HEK293 (cell line): ENCODE data around the gene MS4A6A.

ENCODE experiments used
- CTCF ChIA-PET: fragments of 350-600 bp; formaldehyde crosslinking; extraction: SDS; loops from one replicate; lab custom pipeline; 2021; ENCODE audit warnings: antibody characterized with exemption; lab: Yijun Ruan, JAX
- POLR2A ChIA-PET: fragments of 300-600 bp; formaldehyde crosslinking; extraction: SDS; loops from one replicate; lab custom pipeline; 2020; ENCODE audit warnings: antibody characterized with exemption, inconsistent platforms; lab: Yijun Ruan, JAX
- H3K27ac ChIP-seq: fragments of 200-500 bp; sonication (Bioruptor generic); 2 replicates; pipeline ENCODE4 v1.5.1; 2014; ENCODE audit warnings: low read depth, low read length, control low read depth, inconsistent platforms; ENCODE audit errors: extremely low read depth
- H3K36me3 ChIP-seq, 2 experiments: fragments of 200-500 bp in 1 of 2; sonication (Bioruptor generic) in 1 of 2; 1 replicate in 1 of 2; 2 replicates in 1 of 2; pipeline ENCODE4 v1.5.1; 2014 to 2017; ENCODE audit warnings: inconsistent platforms in 2 of 2, low read length in 2 of 2; ENCODE audit not compliant: control insufficient read depth in 2 of 2, insufficient read depth in 1 of 2
- H3K4me1 ChIP-seq: fragments of 200-500 bp; sonication (Bioruptor generic); 2 replicates; pipeline ENCODE4 v1.5.1; 2014; ENCODE audit warnings: mild to moderate bottlenecking, low read length, inconsistent platforms; ENCODE audit not compliant: control insufficient read depth, insufficient read depth
- H3K4me3 ChIP-seq: 2 replicates; pipeline ENCODE4 v1.5.1; 2011; ENCODE audit warnings: low read depth, mild to moderate bottlenecking, control low read depth, low read length, moderate library complexity
- H3K9me3 ChIP-seq: fragments of 200-500 bp; sonication (Bioruptor generic); 2 replicates; pipeline ENCODE4 v1.5.1; 2014; ENCODE audit warnings: low read depth, low read length, inconsistent platforms; ENCODE audit not compliant: control insufficient read depth, insufficient read depth
- KLF7 ChIP-seq: fragments of 450-650 bp; formaldehyde crosslinking; IDR thresholded peaks from 2 replicates; pipeline ENCODE4 v1.5.1; 2016; ENCODE audit warnings: missing biosample characterization, missing genetic modification characterization, borderline replicate concordance
- OVOL3 ChIP-seq: fragments of 450-650 bp; formaldehyde crosslinking; IDR thresholded peaks from 2 replicates; pipeline ENCODE4 v1.5.1; 2016; ENCODE audit warnings: missing biosample characterization, missing genetic modification characterization
- PATZ1 ChIP-seq: fragments of 450-650 bp; formaldehyde crosslinking; IDR thresholded peaks from 2 replicates; pipeline ENCODE4 v1.5.1; 2016; ENCODE audit warnings: missing biosample characterization, missing genetic modification characterization
- PRDM4 ChIP-seq: fragments of 450-650 bp; formaldehyde crosslinking; IDR thresholded peaks from 2 replicates; pipeline ENCODE4 v1.5.1; 2017; ENCODE audit warnings: missing biosample characterization, missing genetic modification characterization
- PRDM6 ChIP-seq: fragments of 450-650 bp; formaldehyde crosslinking; IDR thresholded peaks from 2 replicates; pipeline ENCODE4 v1.5.1; 2017; ENCODE audit warnings: missing biosample characterization, missing genetic modification characterization
- SP2 ChIP-seq: fragments of 450-650 bp; formaldehyde crosslinking; IDR thresholded peaks from 2 replicates; pipeline ENCODE4 v1.5.1; 2016; ENCODE audit warnings: missing biosample characterization, missing genetic modification characterization
- ZEB2 ChIP-seq: fragments of 450-650 bp; formaldehyde crosslinking; IDR thresholded peaks from 2 replicates; pipeline ENCODE4 v1.5.1; 2016; ENCODE audit warnings: missing biosample characterization, missing genetic modification characterization
- ZIC2 ChIP-seq: fragments of 450-650 bp; formaldehyde crosslinking; IDR thresholded peaks from 2 replicates; pipeline ENCODE4 v1.5.1; 2016; ENCODE audit warnings: missing biosample characterization, missing genetic modification characterization
- ZNF10 ChIP-seq: fragments of 450-650 bp; formaldehyde crosslinking; IDR thresholded peaks from 2 replicates; pipeline ENCODE4 v1.5.1; 2017; ENCODE audit warnings: missing biosample characterization, missing genetic modification characterization
- ZNF155 ChIP-seq: fragments of 450-650 bp; formaldehyde crosslinking; IDR thresholded peaks from 2 replicates; pipeline ENCODE4 v1.5.1; 2016; ENCODE audit warnings: missing biosample characterization, missing genetic modification characterization
- ZNF175 ChIP-seq: fragments of 450-650 bp; formaldehyde crosslinking; IDR thresholded peaks from 2 replicates; pipeline ENCODE4 v1.5.1; 2016; ENCODE audit warnings: missing biosample characterization, missing genetic modification characterization
- ZNF184 ChIP-seq: fragments of 450-650 bp; IDR thresholded peaks from 2 replicates; pipeline ENCODE4 v1.5.1; 2018; ENCODE audit warnings: missing biosample characterization, mild to moderate bottlenecking, missing genetic modification characterization
- ZNF2 ChIP-seq: fragments of 450-650 bp; formaldehyde crosslinking; IDR thresholded peaks from 2 replicates; pipeline ENCODE4 v1.5.1; 2016; ENCODE audit warnings: missing biosample characterization, missing genetic modification characterization
- ZNF26 ChIP-seq: fragments of 450-650 bp; formaldehyde crosslinking; IDR thresholded peaks from 2 replicates; pipeline ENCODE4 v1.5.1; 2016; ENCODE audit warnings: missing biosample characterization, missing genetic modification characterization
- ZNF335 ChIP-seq: fragments of 450-650 bp; formaldehyde crosslinking; conservative IDR thresholded peaks from 2 replicates; pipeline ENCODE4 v1.5.1; 2016; ENCODE audit warnings: missing biosample characterization, missing genetic modification characterization
- ZNF416 ChIP-seq: fragments of 450-650 bp; formaldehyde crosslinking; IDR thresholded peaks from 2 replicates; pipeline ENCODE4 v1.5.1; 2016; ENCODE audit warnings: missing biosample characterization, missing genetic modification characterization
- ZNF596 ChIP-seq: fragments of 450-650 bp; IDR thresholded peaks from 2 replicates; pipeline ENCODE4 v1.5.0; 2018; ENCODE audit warnings: missing biosample characterization, mild to moderate bottlenecking, missing genetic modification characterization, moderate library complexity
- ZNF629 ChIP-seq: fragments of 450-650 bp; formaldehyde crosslinking; IDR thresholded peaks from 2 replicates; pipeline ENCODE4 v1.5.1; 2017; ENCODE audit warnings: missing biosample characterization, missing genetic modification characterization
- ZNF645 ChIP-seq: fragments of 450-650 bp; formaldehyde crosslinking; IDR thresholded peaks from 2 replicates; pipeline ENCODE4; 2016; ENCODE audit warnings: missing biosample characterization, missing genetic modification characterization
- ZNF658 ChIP-seq: fragments of 450-650 bp; formaldehyde crosslinking; IDR thresholded peaks from 2 replicates; pipeline ENCODE4; 2016; ENCODE audit warnings: missing biosample characterization, missing genetic modification characterization
- ZNF664 ChIP-seq: fragments of 450-650 bp; formaldehyde crosslinking; IDR thresholded peaks from 2 replicates; pipeline ENCODE4 v1.5.1; 2016; ENCODE audit warnings: missing biosample characterization, missing genetic modification characterization
- ZNF677 ChIP-seq: fragments of 450-650 bp; IDR thresholded peaks from 2 replicates; pipeline ENCODE4 v1.5.0; 2018; ENCODE audit warnings: missing biosample characterization, mild to moderate bottlenecking, missing genetic modification characterization, moderate library complexity
- ZNF707 ChIP-seq: fragments of 450-650 bp; formaldehyde crosslinking; IDR thresholded peaks from 2 replicates; pipeline ENCODE4 v1.5.1; 2016; ENCODE audit warnings: missing biosample characterization, missing genetic modification characterization
- TF ChIP-seq, protein P1 (sequence below): fragments of 450-650 bp; formaldehyde crosslinking; IDR thresholded peaks from 2 replicates; pipeline ENCODE4 v1.5.1; 2016; ENCODE audit warnings: missing biosample characterization, missing genetic modification characterization

MS4A6A gene

GRCh38 chr11:60127311-60127811, 55.5 kb downstream of the MS4A6A start:
- ChIA-PET CTCF (interaction anchor here (0.7 to 0.8 kb wide), 2 partner anchors 304 to 590 kb away, joined by 5 read pairs; no protein-coding TSS in a partner anchor), POLR2A (no interaction called here)
- Histone ChIP-seq H3K4me3 (no peak overlapping the region), H3K27ac (no peak overlapping the region), H3K4me1 (no peaks in the 10 kb centered on the region), H3K9me3 (no peaks in the 10 kb centered on the region), H3K36me3 (no peaks in the 10 kb centered on the region)
- TF ChIP-seq OVOL3 (tag by site-specific recombination) (no peak), ZNF664 (tag by site-specific recombination) (no peak), ZNF658 (no peak), ZNF707 (tag by site-specific recombination) (no peak), ZNF596 (no peak), ZNF416 (no peak), ZNF26 (tag by site-specific recombination) (no peak), ZNF2 (tag by site-specific recombination) (no peak), ZEB2 (tag by site-specific recombination) (no peak), ZNF184 (tag by site-specific recombination) (no peak), PRDM6 (tag by site-specific recombination) (no peak), ZIC2 (no peak), SP2 (tag by site-specific recombination) (no peak), ZNF155 (tag by site-specific recombination) (no peak), ZNF335 (tag by site-specific recombination) (no peak), ZNF175 (tag by site-specific recombination) (no peak), ZNF677 (no peak), ZNF629 (tag by site-specific recombination) (no peak), KLF7 (tag by site-specific recombination) (no peak)
- TF ChIP-seq, protein P1, sequence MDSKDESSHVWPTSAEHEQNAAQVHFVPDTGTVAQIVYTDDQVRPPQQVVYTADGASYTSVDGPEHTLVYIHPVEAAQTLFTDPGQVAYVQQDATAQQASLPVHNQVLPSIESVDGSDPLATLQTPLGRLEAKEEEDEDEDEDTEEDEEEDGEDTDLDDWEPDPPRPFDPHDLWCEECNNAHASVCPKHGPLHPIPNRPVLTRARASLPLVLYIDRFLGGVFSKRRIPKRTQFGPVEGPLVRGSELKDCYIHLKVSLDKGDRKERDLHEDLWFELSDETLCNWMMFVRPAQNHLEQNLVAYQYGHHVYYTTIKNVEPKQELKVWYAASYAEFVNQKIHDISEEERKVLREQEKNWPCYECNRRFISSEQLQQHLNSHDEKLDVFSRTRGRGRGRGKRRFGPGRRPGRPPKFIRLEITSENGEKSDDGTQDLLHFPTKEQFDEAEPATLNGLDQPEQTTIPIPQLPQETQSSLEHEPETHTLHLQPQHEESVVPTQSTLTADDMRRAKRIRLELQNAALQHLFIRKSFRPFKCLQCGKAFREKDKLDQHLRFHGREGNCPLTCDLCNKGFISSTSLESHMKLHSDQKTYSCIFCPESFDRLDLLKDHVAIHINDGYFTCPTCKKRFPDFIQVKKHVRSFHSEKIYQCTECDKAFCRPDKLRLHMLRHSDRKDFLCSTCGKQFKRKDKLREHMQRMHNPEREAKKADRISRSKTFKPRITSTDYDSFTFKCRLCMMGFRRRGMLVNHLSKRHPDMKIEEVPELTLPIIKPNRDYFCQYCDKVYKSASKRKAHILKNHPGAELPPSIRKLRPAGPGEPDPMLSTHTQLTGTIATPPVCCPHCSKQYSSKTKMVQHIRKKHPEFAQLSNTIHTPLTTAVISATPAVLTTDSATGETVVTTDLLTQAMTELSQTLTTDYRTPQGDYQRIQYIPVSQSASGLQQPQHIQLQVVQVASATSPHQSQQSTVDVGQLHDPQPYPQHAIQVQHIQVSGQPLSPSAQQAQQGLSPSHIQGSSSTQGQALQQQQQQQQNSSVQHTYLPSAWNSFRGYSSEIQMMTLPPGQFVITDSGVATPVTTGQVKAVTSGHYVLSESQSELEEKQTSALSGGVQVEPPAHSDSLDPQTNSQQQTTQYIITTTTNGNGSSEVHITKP (tag by site-specific recombination), result no peak

DNA sequence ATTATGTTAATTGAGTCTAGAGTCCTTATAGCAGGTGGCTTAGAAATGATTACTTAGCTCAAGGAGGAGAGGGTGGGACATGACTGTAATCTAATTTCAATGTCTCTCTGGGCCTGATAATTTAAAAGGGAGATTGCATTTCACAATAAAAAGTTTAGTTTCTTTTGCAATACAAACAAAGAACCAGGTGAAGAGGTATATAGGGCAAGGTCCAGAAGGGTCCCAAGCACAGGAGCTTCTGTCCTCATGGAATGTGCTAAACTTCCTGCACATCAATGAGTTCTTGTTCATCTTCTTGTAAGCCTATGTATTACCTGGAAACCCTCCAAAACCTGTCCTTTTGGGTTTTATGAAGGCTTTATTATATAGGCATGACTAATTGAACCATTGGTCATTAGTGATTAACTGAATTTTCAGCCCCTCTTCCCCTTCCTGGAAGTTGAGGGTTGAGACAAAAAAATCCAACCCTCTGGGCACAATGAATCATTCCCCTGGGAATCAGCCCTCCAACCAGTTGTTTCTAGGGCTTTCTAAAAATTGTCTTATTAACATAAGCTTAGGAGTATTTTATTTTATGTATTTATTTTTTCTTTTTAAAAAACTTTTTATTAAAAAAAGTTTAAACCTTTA, 56.8 kb downstream of the MS4A6A start:
- no peak overlapping the region for H3K27ac ChIP-seq
- ChIA-PET CTCF (interaction anchor here (0.6 to 1.2 kb wide), 3 partner anchors 65 to 684 kb away, joined by 3 to 4 read pairs (median 4); no protein-coding TSS in a partner anchor), POLR2A (no interaction called here)
- H3K4me3 ChIP-seq, result no peak overlapping the region
- H3K36me3 ChIP-seq, result no peaks in the 10 kb centered on the region
- no peaks in the 10 kb centered on the region for H3K9me3 ChIP-seq
- H3K4me1 ChIP-seq, result no peaks in the 10 kb centered on the region
- TF ChIP-seq ZNF645 (no peak), ZNF335 (tag by site-specific recombination) (no peak), PATZ1 (tag by site-specific recombination) (no peak), ZNF10 (tag by site-specific recombination) (no peak), PRDM4 (tag by site-specific recombination) (no peak)
